ENCODE results near the gene NT5M. TPM values are rescaled to one million over a fixed set of nuclear protein-coding genes. Genes with fewer than 3 reads are reported as not detected.
"Not testable (repeated sequence)": the region's sequence is repeated elsewhere in the genome, so short reads cannot be mapped to it uniquely, and the experiment has no call there.

The NT5M gene
- 8.4 TPM for total RNA-seq (ENCODE audit: insufficient read depth, low replicate concordance)

- DNase-seq (ENCODE audit: low spot score) = peak; percentile 86
These were observed at the start of gene NT5M for GRCh38 chr17:17303010-17303846. TSS of gene NT5M (plus strand) at chr17:17303373. CDS start at chr17:17303551, 178 bp downstream.

GRCh38 chr17:17253406-17253805 is 49.8 kb upstream of the NT5M start:
- no peak for DNase-seq (ENCODE audit: low spot score)

- DNase-seq (ENCODE audit: low spot score) = no peak
These were observed 49.1 kb upstream of the NT5M start for GRCh38 chr17:17254036-17254435.

- not testable (repeated sequence) for DNase-seq (ENCODE audit: low spot score)
These were observed 47.5 kb upstream of the NT5M start for GRCh38 chr17:17255689-17256088.

GRCh38 chr17:17256316-17256715 is 46.9 kb upstream of the NT5M start:
- no peak for DNase-seq (ENCODE audit: low spot score)

- DNase-seq (ENCODE audit: low spot score) = no peak
These were observed 45.2 kb upstream of the NT5M start for GRCh38 chr17:17258011-17258410.

- no peak for DNase-seq (ENCODE audit: low spot score)
These were observed 44.2 kb upstream of the NT5M start for GRCh38 chr17:17258998-17259397.

- no peak for DNase-seq (ENCODE audit: low spot score)
These were observed 38.7 kb upstream of the NT5M start for GRCh38 chr17:17264430-17264829.

- DNase-seq (ENCODE audit: low spot score) = no peak
These were observed 33.0 kb upstream of the NT5M start for GRCh38 chr17:17269926-17270773.

- peak; percentile 4 for DNase-seq (ENCODE audit: low spot score)
These were observed 27.2 kb upstream of the NT5M start for GRCh38 chr17:17275971-17276370.

GRCh38 chr17:17277431-17277830 is 25.7 kb upstream of the NT5M start:
- not testable (repeated sequence) for DNase-seq (ENCODE audit: low spot score)

GRCh38 chr17:17279316-17279715 is 23.9 kb upstream of the NT5M start:
- DNase-seq (ENCODE audit: low spot score) = no peak

- DNase-seq (ENCODE audit: low spot score) = peak; percentile 99
These were observed 22.3 kb upstream of the NT5M start, which contains the start of gene COPS3 for GRCh38 chr17:17280613-17281549. TSS of gene COPS3 (minus strand) at chr17:17281246. CDS start at chr17:17281186, 60 bp downstream.

- DNase-seq (ENCODE audit: low spot score) = no peak
These were observed 17.2 kb upstream of the NT5M start for GRCh38 chr17:17285951-17286350.

GRCh38 chr17:17289086-17289485 is 14.1 kb upstream of the NT5M start:
- DNase-seq (ENCODE audit: low spot score) = no peak

GRCh38 chr17:17289701-17290100 is 13.5 kb upstream of the NT5M start:
- DNase-seq (ENCODE audit: low spot score) = no peak

- DNase-seq (ENCODE audit: low spot score) = no peak
These were observed 8.0 kb upstream of the NT5M start for GRCh38 chr17:17295141-17295540.

- no peak for DNase-seq (ENCODE audit: low spot score)
These were observed 6.0 kb upstream of the NT5M start for GRCh38 chr17:17297217-17297616.

- no peak for DNase-seq (ENCODE audit: low spot score)
These were observed 5.1 kb upstream of the NT5M start for GRCh38 chr17:17298108-17298507.

GRCh38 chr17:17300624-17301568 is 2.3 kb upstream of the NT5M start:
- peak; percentile 77 for DNase-seq (ENCODE audit: low spot score)
